DOHH2 (cell line): Measurements from ENCODE around the gene C1S.

Experiments used
- H3F3A ChIP-seq: fragments of 200-600 bp; sonication (generic), shearing (Covaris generic); 2 replicates; pipeline ENCODE4 v1.6.0; 2016; ENCODE audit warnings: antibody characterized with exemption, mild to moderate bottlenecking; ENCODE audit not compliant: control insufficient read depth, insufficient read depth
- H3K27ac ChIP-seq: fragments of 200-600 bp; sonication (generic); 2 replicates; pipeline ENCODE4 v1.5.1; 2014; ENCODE audit warnings: low read depth, mild to moderate bottlenecking, low read length, moderate library complexity
- H3K27me3 ChIP-seq: fragments of 200-600 bp; sonication (generic); 2 replicates; pipeline ENCODE4 v1.6.1; 2014; ENCODE audit warnings: mild to moderate bottlenecking, low read length, mixed read lengths; ENCODE audit not compliant: control insufficient read depth
- H3K36me3 ChIP-seq: fragments of 200-600 bp; sonication (generic); 2 replicates; pipeline ENCODE4 v1.6.1; 2014; ENCODE audit warnings: mild to moderate bottlenecking, low read length, moderate library complexity, mixed read lengths; ENCODE audit not compliant: control insufficient read depth
- H3K4me1 ChIP-seq: fragments of 200-600 bp; sonication (generic); 2 replicates; pipeline ENCODE4 v1.6.1; 2014; ENCODE audit warnings: mild to moderate bottlenecking, low read length, mixed read lengths; ENCODE audit not compliant: control insufficient read depth
- H3K4me2 ChIP-seq: fragments of 200-600 bp; sonication (generic); 2 replicates; pipeline ENCODE4 v1.6.0; 2014; ENCODE audit warnings: mild to moderate bottlenecking, low read length, moderate library complexity
- H3K4me3 ChIP-seq: fragments of 200-600 bp; sonication (generic); 2 replicates; pipeline ENCODE4 v1.5.1; 2014; ENCODE audit warnings: mild to moderate bottlenecking, low read length, mixed read lengths
- H3K79me2 ChIP-seq: fragments of 200-600 bp; sonication (generic); 2 replicates; pipeline ENCODE4 v1.6.1; 2014; ENCODE audit warnings: mild to moderate bottlenecking, low read length, mixed read lengths; ENCODE audit not compliant: control insufficient read depth
- H3K9me2 ChIP-seq: fragments of 200-600 bp; sonication (generic); replicated peaks from 2 replicates; pipeline ENCODE4 v1.6.1; 2014; ENCODE audit warnings: mild to moderate bottlenecking, low read length, mixed read lengths; ENCODE audit not compliant: control insufficient read depth
- H3K9me3 ChIP-seq: fragments of 200-600 bp; sonication (generic); 2 replicates; pipeline ENCODE4 v1.6.1; 2014; ENCODE audit warnings: antibody characterized with exemption, low read length, mixed read lengths; ENCODE audit not compliant: control insufficient read depth, insufficient read depth
- H4K20me1 ChIP-seq: fragments of 200-600 bp; sonication (generic); 2 replicates; pipeline ENCODE4 v1.6.0; 2014; ENCODE audit warnings: low read depth, mild to moderate bottlenecking, antibody characterized with exemption, low read length, moderate library complexity; ENCODE audit not compliant: control insufficient read depth, insufficient read depth
- CTCF ChIP-seq: fragments of 200-600 bp; sonication (generic); IDR thresholded peaks from one replicate; pipeline ENCODE4 v1.5.1; 2014; ENCODE audit warnings: antibody characterized with exemption, mild to moderate bottlenecking, low read depth, low read length; ENCODE audit not compliant: poor library complexity, severe bottlenecking
- EZH2phosphoT487 ChIP-seq: fragments of 200-600 bp; sonication (generic); IDR thresholded peaks from 2 replicates; pipeline ENCODE4 v1.6.1; 2017; ENCODE audit warnings: borderline replicate concordance, mild to moderate bottlenecking, antibody characterized with exemption, low read length, moderate library complexity, mixed read lengths

Gene C1S

GRCh38 chr12:7114008-7114407 is 53.5 kb downstream of the C1S start:
- H3K9me2 ChIP-seq = no peaks in the 10 kb centered on the region
- 0 out of 2 replicates have a peak, but pooled peaks cover 3% of the 10 kb centered on the region for H3K4me1 ChIP-seq
- peaks cover 13% of the 10 kb centered on the region for H3K27me3 ChIP-seq
- H3K36me3 ChIP-seq = no peaks in the 10 kb centered on the region
- H3K4me3 ChIP-seq = no peak overlapping the region
- H3K79me2 ChIP-seq = no peaks in the 10 kb centered on the region
- no peaks in the 10 kb centered on the region; the same call in 1 of the 2 replicates for H4K20me1 ChIP-seq
- no peaks in the 10 kb centered on the region for H3F3A ChIP-seq
- H3K4me2 ChIP-seq = no peak overlapping the region
- H3K9me3 ChIP-seq = no peaks in the 10 kb centered on the region
- H3K27ac ChIP-seq = no peak overlapping the region
- TF ChIP-seq CTCF (no peak), EZH2phosphoT487 (no peak)

GRCh38 chr12:7114851-7115250 is 54.3 kb downstream of the C1S start:
- Histone ChIP-seq H3K27me3 (peaks cover 10% of the 10 kb centered on the region; the same call in 1 of the 2 replicates), H3K4me3 (no peak overlapping the region), H3K9me2 (no peaks in the 10 kb centered on the region), H3K79me2 (no peaks in the 10 kb centered on the region), H3K9me3 (no peaks in the 10 kb centered on the region), H3K4me2 (no peak overlapping the region), H3K36me3 (no peaks in the 10 kb centered on the region), H4K20me1 (no peaks in the 10 kb centered on the region), H3K27ac (no peak overlapping the region), H3K4me1 (no peaks in the 10 kb centered on the region), H3F3A (no peaks in the 10 kb centered on the region)
- TF ChIP-seq CTCF = no peak
- no peak for TF ChIP-seq EZH2phosphoT487

- Histone ChIP-seq H3K79me2 (no peaks in the 10 kb centered on the region), H3K9me3 (no peaks in the 10 kb centered on the region), H3K27me3 (peaks cover 2% of the 10 kb centered on the region; the same call in 1 of the 2 replicates), H4K20me1 (no peaks in the 10 kb centered on the region), H3K4me1 (no peaks in the 10 kb centered on the region), H3K4me2 (no peak overlapping the region), H3K9me2 (no peaks in the 10 kb centered on the region), H3K36me3 (no peaks in the 10 kb centered on the region), H3K4me3 (no peak overlapping the region), H3K27ac (no peak overlapping the region), H3F3A (no peaks in the 10 kb centered on the region)
- TF ChIP-seq EZH2phosphoT487 (no peak), CTCF (no peak)
Observed at GRCh38 chr12:7116196-7116595, 55.7 kb downstream of the C1S start.

- H3K9me2 ChIP-seq = no peaks in the 10 kb centered on the region
- no peaks in the 10 kb centered on the region for H3K9me3 ChIP-seq
- no peak overlapping the region for H3K27ac ChIP-seq
- TF ChIP-seq CTCF (no peak), EZH2phosphoT487 (no peak)
- H3K79me2 ChIP-seq = no peaks in the 10 kb centered on the region
- no peaks in the 10 kb centered on the region for H3K36me3 ChIP-seq
- H3F3A ChIP-seq = no peaks in the 10 kb centered on the region
- H3K27me3 ChIP-seq = no peaks in the 10 kb centered on the region
- H3K4me3 ChIP-seq = no peak overlapping the region
- no peaks in the 10 kb centered on the region for H4K20me1 ChIP-seq
- no peak overlapping the region for H3K4me2 ChIP-seq
- H3K4me1 ChIP-seq = no peaks in the 10 kb centered on the region
Observed at GRCh38 chr12:7116916-7117315, 56.4 kb downstream of the C1S start.
